ENCODE measurements around the gene IZUMO1R.

- TF ChIP-seq CTCF (IDR thresholded peaks at IDR 0.05), result no peak
- TF ChIP-seq POLR2A (IDR thresholded peaks at IDR 0.05), result no peak
These were observed 39.1 kb downstream of the IZUMO1R start for GRCh38 chr11:94343495-94343894.

All from upper lobe of left lung (tissue), 4 donors.